K562 (cell line): ENCODE measurements around the gene TTC31. TPM values are rescaled to one million over a fixed set of nuclear protein-coding genes. Genes with fewer than 3 reads are reported as not detected.

ENCODE experiments used
- ATAC-seq: fragments of 200-7000 bp; cut with Tn5 transposase; 3 replicates; pipeline ENCODE4 v1.9.1; 2020; ENCODE audit warnings: moderate library complexity
- BruUV-seq: library from RNA; stranded (reverse); fragments of 400-500 nt; replicated peaks from 2 replicates; lab custom pipeline; 2021; lab: Mats Ljungman, UMichigan
- CTCF ChIA-PET: fragments of 300-600 bp; formaldehyde crosslinking; extraction: SDS; loops from one replicate; lab custom pipeline; 2021; ENCODE audit warnings: low intra/inter-chr PET ratio; lab: Yijun Ruan, JAX
- POLR2A ChIA-PET: fragments of 300-600, 350-650 bp; sonication (Branson Sonifier 250); formaldehyde crosslinking; extraction: SDS; loops from one replicate; lab custom pipeline; 2021; ENCODE audit warnings: antibody characterized with exemption, inconsistent platforms; lab: Yijun Ruan, JAX
- DNase-seq, 4 experiments: peaks; one replicate each; pipeline versions ENCODE4 v3.0.0 to v3.0.0-alpha.2; 2011 to 2018; ENCODE audit warnings: low spot score in 3 of 4, mixed read lengths in 3 of 4; ENCODE audit errors: extremely low read depth in 1 of 4
- FAIRE-seq: peaks from 2 replicates; lab custom pipeline; 2011; peaks lifted over from hg19 to GRCh38; lab: Jason Lieb, UNC
- H2AFZ ChIP-seq: 2 replicates; pipeline ENCODE4 v1.6.0; 2011; ENCODE audit warnings: low read depth, low read length, control low read depth, inconsistent platforms
- H3K27ac ChIP-seq: fragments of 200-600 bp; 3 replicates; pipeline ENCODE4 v1.8.0; 2011; ENCODE audit warnings: low read depth, mild to moderate bottlenecking, control low read depth, inconsistent platforms, low read length, moderate library complexity, mixed read lengths; ENCODE audit errors: extremely low read depth
- H3K27me3 ChIP-seq, 2 experiments: fragments of 300-600 bp in 1 of 2; 2 replicates in 1 of 2; 3 replicates in 1 of 2; pipeline versions ENCODE4 v1.6.0 to v1.8.0; 2011; ENCODE audit warnings: inconsistent platforms in 2 of 2, low read length in 2 of 2, mild to moderate bottlenecking in 1 of 2, mixed read lengths in 1 of 2, moderate library complexity in 1 of 2; ENCODE audit not compliant: control insufficient read depth in 2 of 2, insufficient read depth in 2 of 2
- H3K36me3 ChIP-seq: fragments of 300-600 bp; 3 replicates; pipeline ENCODE4 v1.8.0; 2011; ENCODE audit warnings: mild to moderate bottlenecking, low read length, inconsistent platforms; ENCODE audit not compliant: control insufficient read depth, insufficient read depth
- H3K4me1 ChIP-seq, 2 experiments: fragments of 200-600 bp in 1 of 2; replicated peaks in 1 of 2; 2 replicates in 1 of 2; 3 replicates in 1 of 2; pipeline versions ENCODE4 v1.5.1 to v1.8.0; 2011; ENCODE audit warnings: inconsistent platforms in 2 of 2, low read length in 2 of 2, mild to moderate bottlenecking in 1 of 2, mixed read lengths in 1 of 2, moderate library complexity in 1 of 2; ENCODE audit not compliant: control insufficient read depth in 2 of 2, insufficient read depth in 2 of 2
- H3K4me2 ChIP-seq: 2 replicates; pipeline ENCODE4 v1.6.1; 2011; ENCODE audit warnings: low read length, control low read depth, inconsistent platforms, mixed read lengths; ENCODE audit not compliant: insufficient read depth
- H3K4me3 ChIP-seq: fragments of 200-600 bp; sonication (generic), shearing (Covaris generic); 2 replicates; pipeline ENCODE4 v1.5.1; 2016; ENCODE audit warnings: control low read depth, inconsistent platforms
- H3K79me2 ChIP-seq: fragments of 200-600 bp; 3 replicates; pipeline ENCODE4 v1.8.0; 2011; ENCODE audit warnings: low read length, inconsistent platforms; ENCODE audit not compliant: control insufficient read depth, insufficient read depth
- H3K9ac ChIP-seq, 2 experiments: 2 replicates each; pipeline versions ENCODE4 v1.6.0 to v1.6.1; 2011; ENCODE audit warnings: low read depth in 2 of 2, low read length in 2 of 2, control low read depth in 1 of 2, inconsistent platforms in 1 of 2, mild to moderate bottlenecking in 1 of 2, mixed read lengths in 1 of 2; ENCODE audit not compliant: insufficient read depth in 1 of 2
- H3K9me1 ChIP-seq: one replicate; pipeline ENCODE4 v1.6.0; 2011; ENCODE audit warnings: inconsistent platforms, mild to moderate bottlenecking, low read length, moderate library complexity; ENCODE audit not compliant: control insufficient read depth, insufficient read depth
- H3K9me3 ChIP-seq: replicated peaks from 2 replicates; pipeline ENCODE4 v1.5.1; 2011; ENCODE audit warnings: low read depth, low read length, inconsistent platforms; ENCODE audit not compliant: control insufficient read depth, insufficient read depth
- H4K20me1 ChIP-seq: replicated peaks from 2 replicates; pipeline ENCODE4 v1.6.1; 2011; ENCODE audit warnings: low read length, inconsistent platforms, mixed read lengths; ENCODE audit not compliant: control insufficient read depth, insufficient read depth
- BDP1 ChIP-seq: IDR thresholded peaks from 3 replicates; pipeline ENCODE4 v1.6.1; 2011; ENCODE audit not compliant: insufficient read length, insufficient read depth
- CEBPB ChIP-seq: fragments of 450-650 bp; IDR thresholded peaks from 2 replicates; pipeline ENCODE4 v1.6.1; 2016; ENCODE audit warnings: missing genetic modification characterization, missing compliant biosample characterization
- CHD1 ChIP-seq: fragments of 200-600 bp; sonication (generic); IDR thresholded peaks from one replicate; pipeline ENCODE4 v1.6.1; 2012; ENCODE audit warnings: mild to moderate bottlenecking, moderate library complexity, low read length, inconsistent platforms
- ELK1 ChIP-seq: sonication (generic); formaldehyde crosslinking; IDR thresholded peaks from 2 replicates; pipeline ENCODE4 v1.8.1; 2022; ENCODE audit warnings: missing genetic modification reagents
- ETS1 ChIP-seq: conservative IDR thresholded peaks from 2 replicates; pipeline ENCODE4 v1.6.1; 2011; ENCODE audit warnings: low read depth, mild to moderate bottlenecking, low read length; ENCODE audit not compliant: control insufficient read depth
- SRF ChIP-seq, 2 experiments: fragments of 250-450, 450-650 bp in 1 of 2; sonication (Bioruptor Pico) in 1 of 2; sonication (generic) in 1 of 2; formaldehyde crosslinking; IDR thresholded peaks; 2 replicates each; pipeline versions ENCODE4 v1.5.0 to v1.5.1; 2020 to 2022; ENCODE audit warnings: mild to moderate bottlenecking in 1 of 2, missing genetic modification reagents in 1 of 2
- USF1 ChIP-seq: sonication (generic); formaldehyde crosslinking; IDR thresholded peaks from 2 replicates; pipeline ENCODE4 v1.9.0; 2022; ENCODE audit warnings: mild to moderate bottlenecking, missing genetic modification reagents
- ZEB2 ChIP-seq: fragments of 450-650 bp; IDR thresholded peaks from 2 replicates; pipeline ENCODE4 v1.6.1; 2016
- ZNF197 ChIP-seq: fragments of 200-800 bp; sonication (Bioruptor generic); IDR thresholded peaks from 2 replicates; pipeline ENCODE4 v1.6.1; 2016; ENCODE audit warnings: low read depth, missing genetic modification characterization, missing compliant biosample characterization
- ZNF263 ChIP-seq: sonication (generic); formaldehyde crosslinking; IDR thresholded peaks from 2 replicates; pipeline ENCODE4 v1.8.0; 2022; ENCODE audit warnings: mild to moderate bottlenecking, missing genetic modification reagents, borderline replicate concordance
- WGBS: fragments of 100-300 bp; shearing (Covaris generic); methylation state at CpG from one replicate; pipeline ENCODE4 v1.1.6; 2016; ENCODE audit warnings: low coverage, mixed read lengths; ENCODE audit not compliant: insufficient coverage; ENCODE audit errors: missing lambda C conversion rate; 5-methylcytosine and 5-hydroxymethylcytosine counted together
- in situ Hi-C: fragments of 300-500 bp; cut with MboI; formaldehyde crosslinking; loops from 4 replicates; pipeline ENCODE4 v1.15.0; 2018; ENCODE audit warnings: inconsistent platforms, mixed read lengths
- intact Hi-C: fragments of 100-400 bp; cut with micrococcal nuclease; formaldehyde crosslinking; loops from 2 replicates; pipeline ENCODE4 v1.14.2; 2022
- polyA plus RNA-seq, 8 experiments: library from polyadenylated mRNA; depleted of rRNA in 4 of 8; stranded (reverse) in 5 of 8; unstranded in 3 of 8; fragments of >200 nt; fragmentation: Nextera tagmentation in 2 of 8; fragmentation: Illumina TruSeq in 1 of 8; extraction: Ambion mirVana in 2 of 8; extraction: Trizol in 1 of 8; gene quantifications; 2 replicates each; pipeline versions ENCODE4 v1.2.1 to v1.2.3, GENCODE V29; 2011 to 2014; ENCODE audit warnings: inconsistent platforms in 1 of 8, missing spikeins in 1 of 8
- total RNA-seq, 7 experiments: library from RNA; depleted of rRNA in 6 of 7; stranded (reverse); fragments of >200 nt in 6 of 7; fragmentation: Illumina TruSeq in 2 of 7; extraction: Trizol in 2 of 7; gene quantifications; 2 replicates each; pipeline versions ENCODE4 v1.2.1 to v1.2.3, GENCODE V29; 2011 to 2021; ENCODE audit warnings: low replicate concordance in 1 of 7
- TF ChIP-seq, protein P1 (sequence below): fragments of 250-450 bp; sonication (Bioruptor Pico); IDR thresholded peaks from 2 replicates; pipeline ENCODE4 v1.5.0; 2021

TTC31 gene
- total and polyA plus RNA-seq, 9 of the 15 experiments (the other 6 are each of a cell fraction or from before 2014, with no cell fraction given) = 4.7 to 30.5 (median 15.9) TPM

DNA sequence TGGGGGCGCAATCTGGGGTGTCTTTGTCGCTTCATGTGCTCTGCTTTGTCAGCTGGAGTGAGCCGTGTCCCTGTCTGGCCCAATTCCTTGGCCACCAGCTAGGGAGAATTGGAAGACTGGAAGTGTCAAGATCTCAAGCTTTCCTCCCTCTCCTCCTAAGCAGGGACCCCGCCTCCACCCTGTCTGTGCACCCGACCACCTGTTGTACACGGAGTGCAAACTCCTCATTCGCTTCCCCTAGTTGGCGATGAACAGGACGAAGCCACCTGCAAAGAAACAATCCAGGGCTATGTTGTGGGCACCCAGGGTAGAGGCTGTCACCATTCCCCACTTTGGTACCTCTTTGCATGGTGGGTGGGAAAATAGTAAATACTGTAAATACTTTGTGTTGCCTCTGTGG, 44.9 kb downstream of the TTC31 start (continued):
- TF ChIP-seq ELK1 (no peak), ZEB2 (no peak), ZNF197 (CRISPR knock-in tag) (no peak)

DNA sequence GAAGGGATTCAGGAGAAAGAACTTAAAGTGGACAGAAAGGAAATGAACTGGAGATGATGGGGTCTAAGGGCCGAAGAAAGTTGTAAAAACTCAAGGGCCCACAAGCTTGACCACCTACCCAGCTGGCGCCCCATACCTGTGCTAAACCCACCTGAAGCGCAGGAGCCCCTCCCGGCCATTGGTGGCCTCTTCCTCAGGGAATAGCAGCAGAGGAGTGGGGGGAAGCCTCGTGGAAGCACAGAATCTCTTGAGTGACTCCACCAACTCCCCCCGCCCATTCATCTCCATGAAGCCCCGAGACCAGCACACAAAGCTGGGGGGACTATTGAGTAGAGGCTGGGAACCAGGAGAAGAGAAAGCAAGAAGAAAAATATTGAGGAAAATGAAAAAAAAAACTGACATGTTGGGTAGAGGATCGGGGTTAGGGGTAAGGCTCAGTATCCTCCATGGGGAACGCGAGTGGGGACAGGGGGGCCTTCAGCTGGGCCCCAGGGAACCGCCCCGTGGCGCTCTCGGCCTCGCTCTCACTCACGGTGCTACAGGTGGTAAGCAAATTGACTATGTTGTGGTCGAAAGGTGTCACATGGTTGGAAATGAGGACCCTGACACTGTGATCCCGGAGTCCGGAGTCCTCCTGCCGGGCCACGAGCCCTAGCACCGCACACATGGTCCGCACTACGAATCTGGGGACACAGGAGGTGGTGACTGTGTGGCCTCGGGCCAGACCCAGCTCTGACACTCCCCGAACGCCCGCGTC, 45.9 kb downstream of the TTC31 start:
- H3K4me2 ChIP-seq = peak overlapping the region; percentile 96
- peaks cover 52% of the 10 kb centered on the region for H3K79me2 ChIP-seq
- H3K27me3 ChIP-seq = no peaks in the 10 kb centered on the region
- H3K9me3 ChIP-seq = no peaks in the 10 kb centered on the region
- peaks cover 5% of the 10 kb centered on the region; the same call in 1 of the 2 replicates for H4K20me1 ChIP-seq
- H3K36me3 ChIP-seq = peaks cover 65% of the 10 kb centered on the region
- ChIA-PET POLR2A (interaction anchor here (0.6 to 3.9 kb wide), 14 partner anchors 8 to 313 kb away, joined by 3 to 25 read pairs (median 4); partner anchors contain the start of gene MRPL53), CTCF (no interaction called here)
- peaks cover 28 to 33% of the 10 kb centered on the region in 2 experiments for H3K4me1 ChIP-seq
- peak overlapping the region; percentile 89 for H2AFZ ChIP-seq
- peak; percentile 8 for ATAC-seq
- peak overlapping the region; percentile 96 for H3K4me3 ChIP-seq
- intact Hi-C loops = loop anchor here (1.0 to 2.0 kb wide), 3 partner anchors 21 to 74 kb away; partner anchors contain the start of genes CCDC142, PCGF1 and TTC31
- H3K27ac ChIP-seq = peak overlapping the region; percentile 94
- peak in 3 of 4 experiments; percentile 28 to 50 (median 32) for DNase-seq
- in situ Hi-C loops = no loop called here
- peak; percentile 15 for FAIRE-seq
- peak overlapping the region; percentile 93 to 97 for H3K9ac ChIP-seq
- H3K9me1 ChIP-seq = peaks cover 3% of the 10 kb centered on the region
- no TSS peak for BruUV-seq
- WGBS = under 1% methylated on average over 29 of the region's 29 CpGs
- TF ChIP-seq USF1 (CRISPR knock-in tag) = peak; percentile 36; the same call in 1 of the 2 replicates
- 0 out of 2 replicates have a peak, but pooled peaks have one; percentile 27 for TF ChIP-seq ZNF263
- peak; percentile 32; the same call in 1 of the 2 replicates for TF ChIP-seq ETS1
- no peak for TF ChIP-seq BDP1
- TF ChIP-seq CHD1 = peak; percentile 19
- 0 out of 4 replicates have a peak, but pooled peaks of 1 of the 2 experiments have one; percentile 18 for TF ChIP-seq SRF (CRISPR knock-in tag; IDR thresholded peaks at IDR 0.05)
- no peak for TF ChIP-seq CEBPB
- TF ChIP-seq, protein P1, sequence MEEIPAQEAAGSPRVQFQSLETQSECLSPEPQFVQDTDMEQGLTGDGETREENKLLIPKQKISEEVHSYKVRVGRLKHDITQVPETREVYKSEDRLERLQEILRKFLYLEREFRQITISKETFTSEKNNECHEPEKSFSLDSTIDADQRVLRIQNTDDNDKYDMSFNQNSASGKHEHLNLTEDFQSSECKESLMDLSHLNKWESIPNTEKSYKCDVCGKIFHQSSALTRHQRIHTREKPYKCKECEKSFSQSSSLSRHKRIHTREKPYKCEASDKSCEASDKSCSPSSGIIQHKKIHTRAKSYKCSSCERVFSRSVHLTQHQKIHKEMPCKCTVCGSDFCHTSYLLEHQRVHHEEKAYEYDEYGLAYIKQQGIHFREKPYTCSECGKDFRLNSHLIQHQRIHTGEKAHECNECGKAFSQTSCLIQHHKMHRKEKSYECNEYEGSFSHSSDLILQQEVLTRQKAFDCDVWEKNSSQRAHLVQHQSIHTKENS (CRISPR knock-in tag) = no peak
